Glutamatergic neuron (in vitro differentiated cells): ENCODE results near the gene IRF1. TPM values are rescaled to one million over a fixed set of nuclear protein-coding genes. Genes with fewer than 3 reads are reported as not detected.

Experiments
- DNase-seq: peaks from one replicate; pipeline ENCODE4 v3.0.0; 2022
- H3K27ac Mint-ChIP-seq: one replicate; pipeline ENCODE4 v1.8.0; 2020; ENCODE audit warnings: mild to moderate bottlenecking, mixed read lengths, inconsistent platforms; ENCODE audit not compliant: unreplicated experiment
- H3K27me3 Mint-ChIP-seq: one replicate; pipeline ENCODE4 v1.8.0; 2020; ENCODE audit warnings: mild to moderate bottlenecking, moderate library complexity, mixed read lengths, inconsistent platforms; ENCODE audit not compliant: unreplicated experiment
- H3K36me3 Mint-ChIP-seq: one replicate; pipeline ENCODE4 v1.8.0; 2020; ENCODE audit warnings: mild to moderate bottlenecking, mixed read lengths, inconsistent platforms; ENCODE audit not compliant: unreplicated experiment
- H3K4me1 Mint-ChIP-seq: one replicate; pipeline ENCODE4 v1.8.0; 2020; ENCODE audit warnings: mild to moderate bottlenecking, low read depth, mixed read lengths, inconsistent platforms; ENCODE audit not compliant: unreplicated experiment
- H3K4me3 Mint-ChIP-seq: one replicate; pipeline ENCODE4 v1.8.0; 2020; ENCODE audit warnings: mild to moderate bottlenecking, mixed read lengths, inconsistent platforms; ENCODE audit not compliant: unreplicated experiment
- H3K9me3 Mint-ChIP-seq: one replicate; pipeline ENCODE4 v1.8.0; 2020; ENCODE audit warnings: mild to moderate bottlenecking, moderate library complexity, mixed read lengths, inconsistent platforms; ENCODE audit not compliant: unreplicated experiment
- total RNA-seq: library from RNA; stranded (reverse); fragmentation: NEBNext Ultra II Directional; extraction: Animal tissue kit (Norgen Biotek cat#: 25700); gene quantifications from one replicate; pipeline ENCODE4 v1.2.1, GENCODE V29; 2021; ENCODE audit not compliant: unreplicated experiment
- TF ChIP-seq, protein P1 (sequence below): fragments of 200-600 bp; sonication (generic); IDR thresholded peaks from one replicate; pipeline ENCODE4 v1.5.0; 2021; ENCODE audit not compliant: partially characterized antibody, unreplicated experiment

Gene IRF1
- total RNA-seq, 1 donor from 2014 or later, result 2.8 TPM

DNA sequence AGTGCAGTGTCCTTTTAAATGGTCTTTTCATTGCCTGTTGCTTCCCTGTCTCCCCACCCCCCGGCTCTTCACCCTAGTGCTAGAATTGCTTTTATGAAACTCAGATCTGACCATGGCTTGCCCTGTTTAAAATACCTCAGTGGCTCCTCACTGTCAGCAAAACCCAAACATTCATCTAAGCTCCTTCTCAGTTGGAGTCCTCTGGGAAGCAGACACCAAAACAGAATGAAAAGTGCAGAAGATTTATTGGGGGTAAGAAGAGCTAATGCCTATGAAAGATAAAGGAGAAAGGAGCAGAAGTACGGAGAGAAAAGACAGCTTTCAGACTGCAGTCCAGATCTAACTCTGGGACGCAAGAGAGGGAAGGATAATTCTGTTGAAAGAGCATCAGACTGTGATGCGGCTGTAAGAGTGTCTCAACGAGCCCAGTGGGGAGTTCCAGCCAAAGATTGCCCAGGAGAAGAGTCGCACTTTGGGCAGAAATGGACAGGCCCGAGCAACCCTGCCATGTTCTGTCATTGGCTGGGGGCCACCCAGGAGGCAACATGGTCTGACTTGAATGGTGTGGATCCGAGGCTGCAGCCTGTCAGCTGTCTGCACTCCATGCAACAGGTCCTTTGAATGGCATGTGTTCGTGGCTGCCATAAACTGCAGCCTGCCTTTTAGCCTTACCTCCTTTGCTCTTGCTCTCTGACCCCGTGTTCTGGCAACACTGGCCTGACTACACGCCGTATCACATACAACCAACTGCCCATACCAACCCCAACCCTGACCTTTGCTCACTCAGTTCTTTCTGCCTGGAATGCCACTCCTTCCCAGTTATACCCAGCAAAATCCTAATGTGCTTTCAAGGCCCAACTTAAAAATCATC is 55.9 kb downstream of the IRF1 start:
- Mint-ChIP-seq H3K4me1 (no peaks in the 10 kb centered on the region), H3K27ac (no peak overlapping the region), H3K9me3 (peaks cover 2% of the 10 kb centered on the region), H3K4me3 (no peak overlapping the region), H3K27me3 (peaks cover 2% of the 10 kb centered on the region), H3K36me3 (no peaks in the 10 kb centered on the region)
- DNase-seq, result no peak
- TF ChIP-seq, protein P1, sequence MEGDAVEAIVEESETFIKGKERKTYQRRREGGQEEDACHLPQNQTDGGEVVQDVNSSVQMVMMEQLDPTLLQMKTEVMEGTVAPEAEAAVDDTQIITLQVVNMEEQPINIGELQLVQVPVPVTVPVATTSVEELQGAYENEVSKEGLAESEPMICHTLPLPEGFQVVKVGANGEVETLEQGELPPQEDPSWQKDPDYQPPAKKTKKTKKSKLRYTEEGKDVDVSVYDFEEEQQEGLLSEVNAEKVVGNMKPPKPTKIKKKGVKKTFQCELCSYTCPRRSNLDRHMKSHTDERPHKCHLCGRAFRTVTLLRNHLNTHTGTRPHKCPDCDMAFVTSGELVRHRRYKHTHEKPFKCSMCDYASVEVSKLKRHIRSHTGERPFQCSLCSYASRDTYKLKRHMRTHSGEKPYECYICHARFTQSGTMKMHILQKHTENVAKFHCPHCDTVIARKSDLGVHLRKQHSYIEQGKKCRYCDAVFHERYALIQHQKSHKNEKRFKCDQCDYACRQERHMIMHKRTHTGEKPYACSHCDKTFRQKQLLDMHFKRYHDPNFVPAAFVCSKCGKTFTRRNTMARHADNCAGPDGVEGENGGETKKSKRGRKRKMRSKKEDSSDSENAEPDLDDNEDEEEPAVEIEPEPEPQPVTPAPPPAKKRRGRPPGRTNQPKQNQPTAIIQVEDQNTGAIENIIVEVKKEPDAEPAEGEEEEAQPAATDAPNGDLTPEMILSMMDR, result no peak

DNA sequence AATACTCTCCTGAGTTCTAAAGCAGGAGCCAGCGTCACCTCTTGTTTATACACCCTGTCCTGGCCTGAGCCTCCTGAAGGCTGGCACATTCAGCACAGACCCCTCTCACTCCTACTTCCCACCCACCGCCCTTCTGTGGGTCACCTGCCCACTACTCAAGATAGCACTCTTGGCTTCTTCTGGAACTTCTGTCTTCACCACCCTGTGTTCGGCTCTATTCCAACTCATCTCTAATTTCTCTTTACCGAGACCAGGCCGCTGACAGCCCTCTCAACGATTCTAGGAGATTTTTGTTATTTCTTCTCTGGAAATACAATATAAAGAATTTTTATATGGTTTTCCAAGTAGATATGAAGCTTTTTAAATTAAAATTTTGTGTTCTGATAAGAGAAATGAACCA is 57.4 kb downstream of the IRF1 start:
- Mint-ChIP-seq H3K4me3 (no peak overlapping the region), H3K36me3 (no peaks in the 10 kb centered on the region), H3K9me3 (peaks cover 2% of the 10 kb centered on the region), H3K27me3 (peaks cover 2% of the 10 kb centered on the region), H3K4me1 (peaks cover 2% of the 10 kb centered on the region), H3K27ac (no peak overlapping the region)
- no peak for DNase-seq
- TF ChIP-seq, protein P1, result no peak

DNA sequence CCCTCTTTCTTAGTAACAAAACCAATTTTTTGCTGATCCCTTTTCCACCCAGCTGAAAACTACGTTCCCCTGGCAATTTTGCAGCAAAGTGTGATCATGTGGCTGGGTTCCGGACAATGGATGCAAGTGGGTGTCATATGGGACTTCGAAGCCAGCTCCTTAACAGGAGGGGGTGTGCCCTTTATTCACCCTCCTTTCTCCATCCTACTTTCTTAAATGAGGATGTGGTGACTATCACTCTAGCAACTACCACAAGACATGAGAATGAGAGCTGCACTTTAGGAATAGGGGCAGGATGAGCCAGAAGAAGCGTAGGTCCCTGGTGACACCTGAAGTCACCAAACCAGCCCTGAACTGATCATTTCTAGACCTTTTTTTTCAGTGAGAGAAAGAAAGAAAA is 58.9 kb downstream of the IRF1 start:
- no peak for DNase-seq
- H3K27me3 Mint-ChIP-seq, result peaks cover 4% of the 10 kb centered on the region
- peaks cover 10% of the 10 kb centered on the region for H3K4me1 Mint-ChIP-seq
- H3K36me3 Mint-ChIP-seq, result no peaks in the 10 kb centered on the region
- H3K9me3 Mint-ChIP-seq, result peaks cover 2% of the 10 kb centered on the region
- TF ChIP-seq, protein P1, result no peak
- H3K4me3 Mint-ChIP-seq, result no peak overlapping the region
- H3K27ac Mint-ChIP-seq, result no peak overlapping the region

Other genes starting within 250 kb of the IRF1 start
- gene PDLIM4, start 233.1 kb downstream of the IRF1 start, total RNA-seq, result 81.6 TPM
- 0.37 TPM for gene SLC22A4, start 196.4 kb downstream of the IRF1 start, total RNA-seq
- gene SLC22A5, start 121.1 kb downstream of the IRF1 start, total RNA-seq, result 0.81 TPM
- not detected for gene IL5, start 52.7 kb upstream of the IRF1 start, total RNA-seq
- gene RAD50, start 66.2 kb upstream of the IRF1 start, total RNA-seq, result 34.9 TPM
- gene IL13, start 167.4 kb upstream of the IRF1 start, total RNA-seq, result not detected
- not detected for gene IL4, start 183.2 kb upstream of the IRF1 start, total RNA-seq
- gene KIF3A, start 246.8 kb upstream of the IRF1 start, total RNA-seq, result 42.4 TPM